ENCODE data around the gene AP1B1. TPM values are rescaled to one million over a fixed set of nuclear protein-coding genes. Genes with fewer than 3 reads are reported as not detected.
"Not testable (repeated sequence)": the region's sequence is repeated elsewhere in the genome, so short reads cannot be mapped to it uniquely, and the experiment has no call there.

Gene AP1B1
- total RNA-seq, 4 donors from 2014 or later, result 58.0 to 77.3 (median 75.3) TPM

GRCh38 chr22:29346659-29347058 is 41.7 kb downstream of the AP1B1 start:
- DNase-seq (ENCODE audit: low spot score), result no peak
- TF ChIP-seq CTCF (IDR thresholded peaks at IDR 0.05), result no peak
- ATAC-seq (ENCODE audit: low FRiP score), result no peak

GRCh38 chr22:29345932-29346331 is 42.4 kb downstream of the AP1B1 start:
- ATAC-seq (ENCODE audit: low FRiP score), result no peak
- TF ChIP-seq CTCF (IDR thresholded peaks at IDR 0.05), result no peak
- no peak for DNase-seq (ENCODE audit: low spot score)

GRCh38 chr22:29344889-29345288 is 43.5 kb downstream of the AP1B1 start:
- DNase-seq (ENCODE audit: low spot score); ATAC-seq (ENCODE audit: low FRiP score): not testable (repeated sequence)

DNA sequence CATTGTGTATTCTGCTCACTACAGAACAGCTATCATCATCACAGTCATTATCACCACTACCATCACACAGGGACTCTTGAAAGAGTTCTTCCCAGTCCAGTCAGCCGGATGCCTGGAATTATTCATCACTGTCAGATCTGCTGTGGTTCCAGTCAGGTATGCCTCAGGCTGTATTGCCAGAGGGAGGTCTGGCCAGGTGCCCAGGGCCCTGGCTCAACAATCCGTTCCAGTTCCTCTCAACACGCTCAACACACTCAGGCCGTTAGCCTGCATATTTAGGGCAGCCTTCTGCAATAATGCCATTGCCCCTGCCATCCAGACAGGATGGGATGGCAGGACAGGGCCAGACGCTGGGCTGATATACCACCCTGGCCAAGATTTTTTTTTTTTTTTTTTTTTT is 44.2 kb downstream of the AP1B1 start:
- TF ChIP-seq CTCF (IDR thresholded peaks at IDR 0.05), result no peak
- ATAC-seq (ENCODE audit: low FRiP score) (peak; percentile 87), DNase-seq (ENCODE audit: low spot score) (peak; percentile 39)

GRCh38 chr22:29343313-29343805 is 45.0 kb downstream of the AP1B1 start:
- no peak for DNase-seq (ENCODE audit: low spot score)
- no peak for ATAC-seq (ENCODE audit: low FRiP score)

GRCh38 chr22:29342577-29343312 is 45.6 kb downstream of the AP1B1 start:
- no peak for ATAC-seq (ENCODE audit: low FRiP score)
- DNase-seq (ENCODE audit: low spot score), result no peak
- no peak for TF ChIP-seq CTCF (IDR thresholded peaks at IDR 0.05)

More at GRCh38 chr22:29343313-29343805, 45.0 kb downstream of the AP1B1 start:
- no peak for TF ChIP-seq CTCF (IDR thresholded peaks at IDR 0.05)

DNA sequence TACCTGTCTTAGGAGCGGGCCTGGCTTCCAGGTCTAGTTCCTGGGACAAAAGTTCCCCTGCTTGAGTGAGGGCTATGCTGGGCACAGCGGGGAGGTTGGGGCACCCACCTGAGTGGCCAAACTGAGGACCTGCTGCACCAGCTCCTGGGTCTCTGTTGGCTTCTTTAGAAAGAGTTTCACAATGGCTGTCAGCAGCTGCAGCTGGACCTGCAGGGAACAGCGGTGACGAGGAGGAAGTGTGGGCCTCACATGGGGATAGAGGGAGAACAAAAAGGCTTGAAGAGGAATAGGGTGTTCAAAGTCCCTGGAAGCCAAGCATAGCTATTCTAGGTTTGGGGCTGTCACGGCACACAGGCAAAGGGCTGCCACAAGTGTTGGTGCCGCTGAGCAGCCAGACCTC is 46.2 kb downstream of the AP1B1 start:
- ATAC-seq (ENCODE audit: low FRiP score) (no peak), DNase-seq (ENCODE audit: low spot score) (no peak)
- TF ChIP-seq CTCF (IDR thresholded peaks at IDR 0.05), result no peak
